Trophoblast cell (in vitro differentiated cells and primary cell): ENCODE data around the gene PTCH2.

Experiments
- DNase-seq, 2 donors: peaks; one replicate each; pipeline ENCODE4 v3.0.0-alpha.2; 2016
- H2AFZ ChIP-seq: 2 replicates; pipeline ENCODE4 v1.6.1; 2013; ENCODE audit warnings: low read length, moderate library complexity, mild to moderate bottlenecking; ENCODE audit not compliant: insufficient read depth, poor library complexity
- H2AK5ac ChIP-seq: 2 replicates; pipeline ENCODE4 v1.6.1; 2013; ENCODE audit warnings: mild to moderate bottlenecking, low read length
- H2BK120ac ChIP-seq: 2 replicates; pipeline ENCODE4 v1.6.1; 2013; ENCODE audit warnings: low read length, mild to moderate bottlenecking, moderate library complexity; ENCODE audit not compliant: insufficient read depth, poor library complexity
- H2BK12ac ChIP-seq: 2 replicates; pipeline ENCODE4 v1.6.1; 2013; ENCODE audit warnings: mild to moderate bottlenecking, low read length, moderate library complexity
- H2BK5ac ChIP-seq: 2 replicates; pipeline ENCODE4 v1.6.1; 2013; ENCODE audit warnings: low read length, low read depth, moderate library complexity, mild to moderate bottlenecking; ENCODE audit not compliant: poor library complexity
- H3K14ac ChIP-seq: 2 replicates; pipeline ENCODE4 v1.6.1; 2013; ENCODE audit warnings: mild to moderate bottlenecking, low read length
- H3K18ac ChIP-seq: 2 replicates; pipeline ENCODE4 v1.6.1; 2013; ENCODE audit warnings: mild to moderate bottlenecking, low read length
- H3K23ac ChIP-seq: 2 replicates; pipeline ENCODE4 v1.6.1; 2013; ENCODE audit warnings: low read length
- H3K27ac ChIP-seq: 2 replicates; pipeline ENCODE4 v1.5.1; 2013; ENCODE audit warnings: low read depth, mild to moderate bottlenecking, inconsistent platforms, low read length, moderate library complexity
- H3K27me3 ChIP-seq: 2 replicates; pipeline ENCODE4 v1.6.1; 2013; ENCODE audit warnings: inconsistent platforms, mild to moderate bottlenecking, low read length, moderate library complexity; ENCODE audit not compliant: insufficient read depth
- H3K36me3 ChIP-seq, 2 experiments: 1 replicate in 1 of 2; 2 replicates in 1 of 2; pipeline ENCODE4 v1.6.1; 2013; ENCODE audit warnings: low read length in 2 of 2, mild to moderate bottlenecking in 2 of 2, moderate library complexity in 1 of 2; ENCODE audit not compliant: insufficient read depth in 2 of 2, control insufficient read depth in 1 of 2
- H3K4ac ChIP-seq: 2 replicates; pipeline ENCODE4 v1.6.1; 2013; ENCODE audit warnings: low read depth, mild to moderate bottlenecking, low read length, moderate library complexity
- H3K4me1 ChIP-seq, 2 experiments: 1 replicate in 1 of 2; 2 replicates in 1 of 2; pipeline ENCODE4 v1.6.1; 2013; ENCODE audit warnings: low read length in 2 of 2, mild to moderate bottlenecking in 2 of 2, moderate library complexity in 1 of 2; ENCODE audit not compliant: insufficient read depth in 2 of 2, control insufficient read depth in 1 of 2
- H3K4me2 ChIP-seq: 2 replicates; pipeline ENCODE4 v1.6.1; 2013; ENCODE audit warnings: inconsistent platforms, mild to moderate bottlenecking, low read length, moderate library complexity
- H3K4me3 ChIP-seq: 2 replicates; pipeline ENCODE4 v1.5.1; 2013; ENCODE audit warnings: mild to moderate bottlenecking, low read depth, low read length, inconsistent platforms
- H3K79me1 ChIP-seq: one replicate; pipeline ENCODE4 v1.6.1; 2013; ENCODE audit warnings: low read length
- H3K79me2 ChIP-seq: 2 replicates; pipeline ENCODE4 v1.6.1; 2013; ENCODE audit warnings: low read length, mild to moderate bottlenecking; ENCODE audit not compliant: control insufficient read depth, insufficient read depth, poor library complexity
- H3K9ac ChIP-seq: 2 replicates; pipeline ENCODE4 v1.6.1; 2013; ENCODE audit warnings: mild to moderate bottlenecking, low read length
- H3K9me3 ChIP-seq: 2 replicates; pipeline ENCODE4 v1.6.1; 2013; ENCODE audit warnings: low read depth, mild to moderate bottlenecking, control low read depth, inconsistent platforms, low read length; ENCODE audit not compliant: insufficient read depth
- H4K12ac ChIP-seq: 2 replicates; pipeline ENCODE4 v1.6.1; 2013; ENCODE audit warnings: low read depth, mild to moderate bottlenecking, low read length, moderate library complexity
- H4K8ac ChIP-seq: 2 replicates; pipeline ENCODE4 v1.6.1; 2013; ENCODE audit warnings: low read depth, mild to moderate bottlenecking, low read length, moderate library complexity
- H4K91ac ChIP-seq: one replicate; pipeline ENCODE4 v1.6.1; 2013; ENCODE audit warnings: low read depth, mild to moderate bottlenecking, low read length, moderate library complexity
- WGBS: extraction: QIAGEN DNeasy Blood & Tissue Kit; methylation state at CpG from one replicate; pipeline ENCODE4 v1.1.7; 2013; ENCODE audit warnings: missing lambda C conversion rate; ENCODE audit not compliant: insufficient read length, insufficient coverage; ENCODE audit errors: extremely low coverage; 5-methylcytosine and 5-hydroxymethylcytosine counted together

Gene PTCH2

DNA sequence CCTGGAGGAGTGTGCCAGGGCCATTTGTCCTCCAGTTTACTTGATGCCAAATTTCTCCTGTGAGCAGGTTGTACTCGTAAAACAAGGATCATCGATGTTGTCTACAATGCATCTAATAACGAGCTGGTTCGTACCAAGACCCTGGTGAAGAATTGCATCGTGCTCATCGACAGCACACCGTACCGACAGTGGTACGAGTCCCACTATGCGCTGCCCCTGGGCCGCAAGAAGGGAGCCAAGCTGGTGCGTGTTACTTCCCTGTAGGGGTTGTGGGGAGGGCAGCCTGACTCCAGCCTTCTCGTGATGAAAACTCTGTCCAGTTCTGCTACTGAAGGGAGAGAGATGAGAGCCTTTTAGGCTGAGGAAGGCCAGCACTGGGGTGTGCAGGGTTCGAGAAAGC lies 65.5 kb downstream of the PTCH2 start:
- peaks cover 1% of the 10 kb centered on the region for H3K9me3 ChIP-seq
- H3K27me3 ChIP-seq: no peaks in the 10 kb centered on the region
- peaks cover 41 to 45% of the 10 kb centered on the region in 2 experiments for H3K36me3 ChIP-seq
- H3K79me2 ChIP-seq: peaks cover 19% of the 10 kb centered on the region
- no peak overlapping the region for H2AK5ac ChIP-seq
- peak overlapping the region; percentile 29 for H3K18ac ChIP-seq
- H3K27ac ChIP-seq: no peak overlapping the region
- WGBS: no CpG with 5 or more reads among the region's 14 CpGs
- H4K91ac ChIP-seq: no peak overlapping the region
- peaks cover 7 to 12% of the 10 kb centered on the region in 2 experiments for H3K4me1 ChIP-seq
- H3K23ac ChIP-seq: no peak overlapping the region
- H2BK5ac ChIP-seq: no peak overlapping the region
- no peak overlapping the region for H3K14ac ChIP-seq
- no peak overlapping the region for H2AFZ ChIP-seq
- peak overlapping the region; percentile 57 for H3K9ac ChIP-seq
- peak overlapping the region; percentile 85 for H3K4me2 ChIP-seq
- no peak overlapping the region for H4K8ac ChIP-seq
- no peak overlapping the region for H2BK12ac ChIP-seq
- H3K4ac ChIP-seq: peak overlapping the region; percentile 56
- peak overlapping the region; percentile 5 for H4K12ac ChIP-seq
- H2BK120ac ChIP-seq: no peak overlapping the region
- peak overlapping the region; percentile 27 for H3K4me3 ChIP-seq
- peaks cover 16% of the 10 kb centered on the region for H3K79me1 ChIP-seq
- no peak for DNase-seq

DNA sequence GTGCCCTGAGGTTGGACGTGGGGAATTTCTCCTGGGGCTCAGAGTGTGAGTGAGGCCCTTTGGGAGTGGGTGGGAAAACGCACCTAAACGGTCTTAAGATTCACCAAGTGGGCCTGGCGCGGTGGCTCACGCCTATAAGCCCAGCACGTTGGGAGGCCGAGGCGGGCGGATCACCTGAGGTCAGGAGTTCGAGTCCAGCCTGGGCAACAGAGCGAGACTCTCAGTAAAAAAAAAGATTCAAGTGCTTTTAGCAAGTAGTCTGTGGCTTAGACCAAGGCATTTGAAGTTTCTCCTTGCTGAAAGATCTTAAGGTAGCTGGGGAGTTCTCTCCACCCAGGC lies 66.4 kb downstream of the PTCH2 start:
- Histone ChIP-seq H4K12ac (no peak overlapping the region), H3K9me3 (peaks cover 1% of the 10 kb centered on the region), H2AFZ (no peak overlapping the region), H4K8ac (no peak overlapping the region), H3K27ac (peak overlapping the region; percentile 80), H3K79me1 (peaks cover 16% of the 10 kb centered on the region), H3K27me3 (no peaks in the 10 kb centered on the region), H3K9ac (peak overlapping the region; percentile 89), H2AK5ac (no peak overlapping the region), H2BK12ac (no peak overlapping the region), H3K18ac (no peak overlapping the region), H3K23ac (peak overlapping the region; percentile 43), H3K36me3 (peaks cover 41 to 45% of the 10 kb centered on the region in 2 experiments), H3K4me2 (peak overlapping the region; percentile 85), H2BK120ac (no peak overlapping the region), H3K4me1 (peaks cover 7 to 12% of the 10 kb centered on the region in 2 experiments), H3K4ac (peak overlapping the region; percentile 93), H4K91ac (no peak overlapping the region), H2BK5ac (no peak overlapping the region), H3K79me2 (peaks cover 19% of the 10 kb centered on the region), H3K14ac (peak overlapping the region; percentile 36), H3K4me3 (peak overlapping the region; percentile 94)
- no peak for DNase-seq
- no CpG with 5 or more reads among the region's 12 CpGs for WGBS

DNA sequence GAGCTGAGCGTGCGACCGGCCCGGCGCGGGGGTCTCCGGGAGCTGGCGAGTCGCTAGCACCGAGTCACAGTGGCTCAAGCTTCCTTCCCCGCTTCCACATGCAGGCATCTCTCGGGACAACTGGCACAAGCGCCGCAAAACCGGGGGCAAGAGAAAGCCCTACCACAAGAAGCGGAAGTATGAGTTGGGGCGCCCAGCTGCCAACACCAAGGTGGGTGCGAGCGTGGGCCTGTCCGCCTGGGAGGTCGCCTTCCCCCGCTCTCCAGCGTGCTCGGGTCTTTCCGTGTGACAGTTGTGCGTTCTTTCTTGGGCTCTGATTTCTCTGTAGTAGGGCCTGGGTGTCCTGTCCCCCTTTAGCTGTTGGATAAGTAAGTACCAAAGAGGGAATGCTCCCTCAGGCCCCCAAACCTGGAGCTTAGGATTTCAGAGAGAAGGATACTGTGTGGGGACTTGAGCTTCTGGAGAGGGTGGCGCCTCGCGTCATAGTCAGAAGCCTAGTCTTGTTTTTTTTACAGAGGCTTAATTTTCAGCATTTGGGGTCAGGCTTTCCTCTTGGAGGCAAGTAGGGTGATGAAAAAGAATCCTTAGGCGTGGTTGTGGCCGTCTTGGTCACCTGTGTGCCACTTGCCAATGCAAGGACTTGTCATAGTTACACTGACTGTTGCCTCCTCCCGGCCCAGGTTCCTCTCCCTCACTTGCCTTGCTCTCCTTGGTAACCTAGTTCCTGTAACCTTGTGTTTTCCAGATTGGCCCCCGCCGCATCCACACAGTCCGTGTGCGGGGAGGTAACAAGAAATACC lies 66.9 kb downstream of the PTCH2 start:
- H3K4me1 ChIP-seq: peaks cover 7 to 12% of the 10 kb centered on the region in 2 experiments
- H3K9ac ChIP-seq: peak overlapping the region; percentile 89
- peaks cover 16% of the 10 kb centered on the region for H3K79me1 ChIP-seq
- H2AK5ac ChIP-seq: peak overlapping the region; percentile 80
- peak overlapping the region; percentile 9 for H3K18ac ChIP-seq
- peak overlapping the region; percentile 89 for H4K8ac ChIP-seq
- WGBS: no CpG with 5 or more reads among the region's 36 CpGs
- H3K27ac ChIP-seq: peak overlapping the region; percentile 80
- H3K14ac ChIP-seq: peak overlapping the region; percentile 94
- H3K9me3 ChIP-seq: peaks cover 1% of the 10 kb centered on the region
- H2BK12ac ChIP-seq: no peak overlapping the region
- H3K36me3 ChIP-seq: peaks cover 39 to 43% of the 10 kb centered on the region in 2 experiments
- H4K91ac ChIP-seq: peak overlapping the region; percentile 22
- H4K12ac ChIP-seq: peak overlapping the region; percentile 92
- no peaks in the 10 kb centered on the region for H3K27me3 ChIP-seq
- H2BK5ac ChIP-seq: peak overlapping the region; percentile 88
- peak in 1 of 2 donors; percentile 22 for DNase-seq
- peak overlapping the region; percentile 80 for H2BK120ac ChIP-seq
- peaks cover 19% of the 10 kb centered on the region for H3K79me2 ChIP-seq
- H3K4me3 ChIP-seq: peak overlapping the region; percentile 94
- peak overlapping the region; percentile 85 for H3K4me2 ChIP-seq
- peak overlapping the region; percentile 43 for H3K23ac ChIP-seq
- peak overlapping the region; percentile 10 for H2AFZ ChIP-seq
- peak overlapping the region; percentile 93 for H3K4ac ChIP-seq

DNA sequence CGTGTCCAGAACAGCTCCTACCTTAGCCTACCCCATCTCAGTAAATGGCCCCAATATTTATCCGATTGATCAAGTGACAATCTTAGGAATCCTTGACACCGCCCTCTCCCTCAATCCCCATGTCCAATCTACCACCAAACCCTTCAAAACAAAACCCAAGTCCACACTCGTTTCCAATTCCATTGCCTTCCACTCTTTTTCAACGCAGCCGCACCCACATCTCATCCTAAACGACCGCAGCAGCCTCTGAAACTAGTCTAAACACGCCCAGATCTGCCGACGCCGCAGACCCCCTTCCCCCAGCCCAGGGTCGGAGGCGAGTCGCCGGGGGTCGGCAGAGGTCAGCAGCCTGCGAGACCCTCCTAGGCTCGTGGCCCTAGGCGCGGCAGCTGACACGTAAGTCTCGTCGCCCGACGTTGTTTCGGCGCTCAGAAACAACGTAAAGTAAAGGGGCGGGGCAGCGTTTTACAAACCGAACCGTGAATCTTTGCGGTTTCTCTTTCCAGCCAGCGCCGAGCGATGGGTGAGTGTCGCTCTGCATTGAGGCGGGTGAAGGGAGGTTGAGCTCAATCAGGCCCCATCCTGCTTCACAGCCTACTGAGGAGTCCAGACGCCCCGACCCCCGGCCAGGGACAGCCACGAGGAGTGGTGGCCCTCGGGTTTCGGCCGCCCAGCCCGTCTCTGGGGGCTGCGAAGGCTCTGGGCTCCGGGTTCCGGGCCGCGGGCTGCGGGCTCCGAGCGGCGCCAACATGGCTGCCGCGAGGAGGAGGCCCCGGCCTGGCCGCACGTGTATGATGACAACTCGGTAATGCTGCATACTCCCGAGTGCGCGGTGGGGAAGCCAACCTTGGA lies 67.7 kb downstream of the PTCH2 start, which contains the start of gene RPS8:
Gene RPS8, plus strand, starts transcription at position 463 of the 852 bp plus-strand sequence. Its CDS starts 57 bp downstream, at position 520.
- peaks cover 32 to 37% of the 10 kb centered on the region in 2 experiments for H3K36me3 ChIP-seq
- peaks cover 19% of the 10 kb centered on the region for H3K79me2 ChIP-seq
- peak within 1 kb of the TSS; percentile 94 for H3K4me3 ChIP-seq
- peaks cover 7 to 12% of the 10 kb centered on the region in 2 experiments for H3K4me1 ChIP-seq
- no peaks in the 10 kb centered on the region for H3K27me3 ChIP-seq
- peak within 1 kb of the TSS; percentile 92 for H2AFZ ChIP-seq
- H3K9me3 ChIP-seq: peaks cover 1% of the 10 kb centered on the region
- peak within 1 kb of the TSS; percentile 80 for H2BK120ac ChIP-seq
- no peak within 1 kb of the TSS for H2BK12ac ChIP-seq
- peak within 1 kb of the TSS; percentile 80 for H2AK5ac ChIP-seq
- WGBS: 100% methylated on average over 1 of the region's 65 CpGs
- peak within 1 kb of the TSS; percentile 63 for H3K18ac ChIP-seq
- H3K9ac ChIP-seq: peak within 1 kb of the TSS; percentile 89
- H4K8ac ChIP-seq: peak within 1 kb of the TSS; percentile 96
- peak; percentile 95 to 97 for DNase-seq
- H3K14ac ChIP-seq: peak within 1 kb of the TSS; percentile 94
- peak within 1 kb of the TSS; percentile 85 for H3K4me2 ChIP-seq
- peak within 1 kb of the TSS; percentile 92 for H4K91ac ChIP-seq
- no peak within 1 kb of the TSS for H3K23ac ChIP-seq
- peak within 1 kb of the TSS; percentile 93 for H3K4ac ChIP-seq
- peak within 1 kb of the TSS; percentile 80 for H3K27ac ChIP-seq
- peak within 1 kb of the TSS; percentile 88 for H2BK5ac ChIP-seq
- peaks cover 16% of the 10 kb centered on the region for H3K79me1 ChIP-seq
- H4K12ac ChIP-seq: peak within 1 kb of the TSS; percentile 97
